Measurements from ENCODE around the gene ELAC2. TPM values are rescaled to one million over a fixed set of nuclear protein-coding genes. Genes with fewer than 3 reads are reported as not detected.

The ELAC2 gene
- total and polyA plus RNA-seq, 4 experiments from 2014 or later = 35.0 to 73.2 (median 59.4) TPM

DNA sequence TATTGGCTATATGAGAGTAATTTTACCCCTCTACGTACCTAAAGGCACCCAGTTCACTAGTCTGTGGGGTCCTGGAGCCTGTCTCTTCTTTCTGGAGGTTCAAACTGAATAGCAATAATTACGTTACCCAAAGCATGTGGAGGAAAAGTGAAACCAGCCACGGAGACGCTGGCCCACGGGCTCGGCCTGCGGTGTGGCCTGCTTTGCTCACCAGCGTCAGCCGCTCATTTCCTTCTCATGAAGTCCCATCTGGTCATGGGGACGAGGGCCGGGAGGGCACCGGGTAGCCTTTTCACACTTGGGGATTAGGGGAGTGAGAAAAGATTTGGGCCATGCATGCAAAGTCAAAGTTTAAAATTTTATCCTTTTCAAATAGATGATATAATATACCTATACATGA lies 26.9 kb downstream of the ELAC2 start:
- CTCF ChIA-PET (ENCODE audit: partially characterized antibody) = no interaction called here

DNA sequence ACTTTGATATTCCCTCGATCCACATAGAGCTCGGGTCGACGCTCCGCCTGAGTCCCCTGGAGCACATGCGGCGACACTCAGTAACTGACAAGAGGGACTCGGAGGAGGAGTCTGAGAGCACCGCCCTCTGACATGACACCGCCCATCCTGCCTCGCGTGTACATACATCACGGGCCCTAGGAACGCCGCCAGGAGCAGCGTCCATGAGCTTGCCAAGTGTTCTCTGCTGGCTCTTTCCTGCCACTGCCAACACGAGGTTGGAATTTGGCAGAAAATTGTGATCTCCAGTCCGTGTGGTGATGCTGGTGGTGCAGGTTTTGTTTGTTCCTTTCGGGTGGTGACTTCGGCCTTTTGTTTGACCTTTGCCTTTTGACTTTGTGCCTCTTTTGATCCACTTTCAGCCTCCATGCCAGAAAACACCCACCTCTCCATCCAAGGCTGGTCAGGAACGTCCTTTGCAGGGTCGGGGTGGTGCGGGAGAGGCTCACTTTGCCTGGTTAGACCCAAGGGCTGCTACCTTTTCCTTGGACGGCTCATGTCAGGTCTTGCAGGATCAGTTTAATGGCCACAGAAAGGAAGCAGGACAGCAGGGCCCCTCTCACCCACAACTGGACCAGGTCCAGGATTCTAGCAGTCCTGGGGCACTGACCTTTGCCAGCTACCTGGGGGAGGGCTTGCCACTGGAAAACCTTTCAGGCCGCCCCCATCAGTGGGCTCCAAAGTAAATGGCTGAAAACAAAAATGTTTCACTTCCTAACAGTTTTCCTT lies 27.6 kb downstream of the ELAC2 start:
- H3K9me3 ChIP-seq (ENCODE audit: control insufficient read depth in 1 of 2, low read length in 2 of 2) = no peaks in the 10 kb centered on the region
- no peaks in the 10 kb centered on the region for H3K27me3 ChIP-seq (ENCODE audit: insufficient read depth, low read length)
- CTCF ChIA-PET (ENCODE audit: partially characterized antibody) = no interaction called here
- H3K36me3 Mint-ChIP-seq = peaks cover 38 to 47% of the 10 kb centered on the region in 2 donors
- no peak overlapping the region for H3K4me3 ChIP-seq (ENCODE audit: low read length in 2 of 2)
- intact Hi-C loops (cut with micrococcal nuclease) = no loop called here
- peak overlapping the region in 2 of 7 donors; percentile 34 to 83 for H3K27ac Mint-ChIP-seq
- H3K27me3 Mint-ChIP-seq = no peaks in the 10 kb centered on the region
- H3K9me3 Mint-ChIP-seq = peaks cover 0 to 2% (median 0%) of the 10 kb centered on the region in 8 donors
- H3K4me1 ChIP-seq (ENCODE audit: insufficient read depth, low read length) = no peaks in the 10 kb centered on the region
- H3K4me3 Mint-ChIP-seq = no peak overlapping the region
- H3K4me1 Mint-ChIP-seq = peaks cover 0 to 5% (median 2%) of the 10 kb centered on the region in 4 donors
- H3K36me3 ChIP-seq (ENCODE audit: insufficient read depth, low read length) = peaks cover 40% of the 10 kb centered on the region
- POLR2A ChIA-PET (ENCODE audit: partially characterized antibody) = no interaction called here
- DNase-seq = no peak
- no peak overlapping the region for H3K27ac ChIP-seq (ENCODE audit: low read depth, low read length)

More for the DNA sequence above, 26.9 kb downstream of the ELAC2 start:
- no peak overlapping the region for H3K27ac ChIP-seq (ENCODE audit: low read depth, low read length)
- DNase-seq = no peak
- intact Hi-C loops (cut with micrococcal nuclease) = no loop called here
- no peak overlapping the region for H3K4me3 Mint-ChIP-seq
- H3K27me3 ChIP-seq (ENCODE audit: insufficient read depth, low read length) = no peaks in the 10 kb centered on the region
- no peaks in the 10 kb centered on the region for H3K4me1 ChIP-seq (ENCODE audit: insufficient read depth, low read length)
- no peaks in the 10 kb centered on the region for H3K9me3 ChIP-seq (ENCODE audit: control insufficient read depth in 1 of 2, low read length in 2 of 2)
- H3K36me3 Mint-ChIP-seq = peaks cover 42 to 54% of the 10 kb centered on the region in 2 donors
- no peak overlapping the region for H3K27ac Mint-ChIP-seq
- H3K4me3 ChIP-seq (ENCODE audit: low read length in 2 of 2) = no peak overlapping the region
- H3K27me3 Mint-ChIP-seq = no peaks in the 10 kb centered on the region
- peaks cover 47% of the 10 kb centered on the region for H3K36me3 ChIP-seq (ENCODE audit: insufficient read depth, low read length)
- peaks cover 0 to 2% (median 0%) of the 10 kb centered on the region in 8 donors for H3K9me3 Mint-ChIP-seq
- peaks cover 0 to 5% (median 2%) of the 10 kb centered on the region in 4 donors for H3K4me1 Mint-ChIP-seq
- POLR2A ChIA-PET (ENCODE audit: partially characterized antibody) = no interaction called here

DNA sequence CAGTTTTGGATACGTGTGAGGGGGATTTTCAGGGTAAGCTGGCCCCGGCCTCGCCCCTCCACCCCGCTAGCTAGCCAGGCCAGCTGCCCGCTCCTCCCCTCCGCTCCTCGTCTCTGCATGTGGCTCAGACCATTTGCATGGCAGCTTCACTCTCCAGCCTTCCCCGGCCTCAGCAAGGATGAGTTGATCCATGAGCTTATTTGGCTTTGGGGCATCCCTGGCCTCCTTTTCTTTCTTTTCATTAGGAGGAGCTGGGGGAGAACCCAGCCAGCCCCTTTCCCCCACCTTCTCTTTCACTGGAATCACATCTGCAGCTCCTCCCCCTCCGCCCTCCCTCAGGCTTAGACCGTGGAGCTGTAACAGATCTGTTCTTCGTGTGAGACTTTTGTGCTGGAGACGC lies 30.7 kb downstream of the ELAC2 start:
- Mint-ChIP-seq H3K36me3 (peaks cover 18 to 20% of the 10 kb centered on the region in 2 donors), H3K27me3 (peaks cover 0 to 3% of the 10 kb centered on the region in 2 donors), H3K9me3 (peaks cover 0 to 2% (median 0%) of the 10 kb centered on the region in 8 donors), H3K4me1 (peaks cover 0 to 2% (median under 1%) of the 10 kb centered on the region in 4 donors), H3K4me3 (no peak overlapping the region), H3K27ac (no peak overlapping the region)
- no peak overlapping the region for H3K27ac ChIP-seq (ENCODE audit: low read depth, low read length)
- CTCF ChIA-PET (ENCODE audit: partially characterized antibody) = interaction anchor here (0.8 to 1.6 kb wide), 3 partner anchors 16 to 43 kb away, joined by 3 to 9 read pairs (median 3); no protein-coding TSS in a partner anchor
- POLR2A ChIA-PET (ENCODE audit: partially characterized antibody) = no interaction called here
- H3K27me3 ChIP-seq (ENCODE audit: insufficient read depth, low read length) = no peaks in the 10 kb centered on the region
- no peaks in the 10 kb centered on the region for H3K9me3 ChIP-seq (ENCODE audit: control insufficient read depth in 1 of 2, low read length in 2 of 2)
- H3K4me3 ChIP-seq (ENCODE audit: low read length in 2 of 2) = no peak overlapping the region
- H3K4me1 ChIP-seq (ENCODE audit: insufficient read depth, low read length) = no peaks in the 10 kb centered on the region
- H3K36me3 ChIP-seq (ENCODE audit: insufficient read depth, low read length) = peaks cover 9% of the 10 kb centered on the region
- intact Hi-C loops (cut with micrococcal nuclease) = no loop called here
- DNase-seq = no peak

DNA sequence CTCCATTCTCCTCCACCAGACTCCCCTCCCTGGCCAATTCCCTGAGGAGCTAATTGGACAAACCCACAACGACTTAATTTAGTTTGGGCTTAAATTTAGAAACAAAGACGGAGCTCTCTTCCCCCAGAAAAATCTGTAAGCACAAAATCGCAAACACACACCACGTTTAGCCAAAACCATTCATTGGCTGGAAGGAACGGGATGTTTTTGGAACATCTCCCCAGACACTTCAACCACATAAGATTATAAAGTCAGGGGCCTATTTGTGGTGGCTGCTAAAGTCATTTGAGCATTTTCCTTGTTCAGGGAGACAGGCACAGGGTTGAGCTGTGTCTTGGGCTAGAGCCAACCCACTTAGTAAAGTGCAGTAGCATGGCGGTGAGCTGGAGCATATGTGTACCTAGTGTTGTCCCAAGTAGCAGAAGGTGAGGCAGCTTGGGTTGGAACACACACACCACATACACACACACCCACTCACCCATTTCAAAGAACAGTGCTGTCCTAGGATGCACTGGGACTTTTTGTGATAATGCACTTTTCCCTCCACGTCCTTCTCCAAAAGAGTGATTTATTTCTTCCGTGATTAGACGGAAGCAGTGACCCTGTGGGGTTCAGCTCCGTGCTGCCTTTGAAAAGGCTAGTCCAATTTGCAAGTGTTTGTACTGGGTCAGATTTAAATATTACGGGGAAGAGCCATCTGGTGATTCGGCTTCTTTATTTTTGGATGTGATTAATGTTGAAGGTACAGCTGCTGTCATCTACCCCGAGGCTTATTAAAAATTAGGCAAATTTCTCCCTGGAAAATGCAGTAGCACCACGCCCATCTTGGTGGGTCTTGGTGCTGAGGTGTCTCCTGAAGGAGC lies 32.2 kb downstream of the ELAC2 start:
- POLR2A ChIA-PET (ENCODE audit: partially characterized antibody) = no interaction called here
- Histone ChIP-seq H3K36me3 (ENCODE audit: insufficient read depth, low read length) (no peaks in the 10 kb centered on the region), H3K9me3 (ENCODE audit: control insufficient read depth in 1 of 2, low read length in 2 of 2) (no peaks in the 10 kb centered on the region), H3K4me1 (ENCODE audit: insufficient read depth, low read length) (no peaks in the 10 kb centered on the region), H3K4me3 (ENCODE audit: low read length in 2 of 2) (no peak overlapping the region), H3K27me3 (ENCODE audit: insufficient read depth, low read length) (no peaks in the 10 kb centered on the region), H3K27ac (ENCODE audit: low read depth, low read length) (no peak overlapping the region)
- Mint-ChIP-seq H3K36me3 (peaks cover 4 to 6% of the 10 kb centered on the region in 2 donors), H3K4me3 (no peak overlapping the region), H3K27ac (no peak overlapping the region), H3K9me3 (peaks cover 0 to 2% (median 0%) of the 10 kb centered on the region in 8 donors), H3K27me3 (peaks cover 0 to 3% of the 10 kb centered on the region in 2 donors), H3K4me1 (peaks cover 0 to 2% (median 0%) of the 10 kb centered on the region in 4 donors)
- intact Hi-C loops (cut with micrococcal nuclease) = no loop called here
- DNase-seq = no peak
- CTCF ChIA-PET (ENCODE audit: partially characterized antibody) = interaction anchor here (1.3 to 2.7 kb wide), 2 partner anchors 17 to 45 kb away, joined by 3 to 16 read pairs; no protein-coding TSS in a partner anchor

DNA sequence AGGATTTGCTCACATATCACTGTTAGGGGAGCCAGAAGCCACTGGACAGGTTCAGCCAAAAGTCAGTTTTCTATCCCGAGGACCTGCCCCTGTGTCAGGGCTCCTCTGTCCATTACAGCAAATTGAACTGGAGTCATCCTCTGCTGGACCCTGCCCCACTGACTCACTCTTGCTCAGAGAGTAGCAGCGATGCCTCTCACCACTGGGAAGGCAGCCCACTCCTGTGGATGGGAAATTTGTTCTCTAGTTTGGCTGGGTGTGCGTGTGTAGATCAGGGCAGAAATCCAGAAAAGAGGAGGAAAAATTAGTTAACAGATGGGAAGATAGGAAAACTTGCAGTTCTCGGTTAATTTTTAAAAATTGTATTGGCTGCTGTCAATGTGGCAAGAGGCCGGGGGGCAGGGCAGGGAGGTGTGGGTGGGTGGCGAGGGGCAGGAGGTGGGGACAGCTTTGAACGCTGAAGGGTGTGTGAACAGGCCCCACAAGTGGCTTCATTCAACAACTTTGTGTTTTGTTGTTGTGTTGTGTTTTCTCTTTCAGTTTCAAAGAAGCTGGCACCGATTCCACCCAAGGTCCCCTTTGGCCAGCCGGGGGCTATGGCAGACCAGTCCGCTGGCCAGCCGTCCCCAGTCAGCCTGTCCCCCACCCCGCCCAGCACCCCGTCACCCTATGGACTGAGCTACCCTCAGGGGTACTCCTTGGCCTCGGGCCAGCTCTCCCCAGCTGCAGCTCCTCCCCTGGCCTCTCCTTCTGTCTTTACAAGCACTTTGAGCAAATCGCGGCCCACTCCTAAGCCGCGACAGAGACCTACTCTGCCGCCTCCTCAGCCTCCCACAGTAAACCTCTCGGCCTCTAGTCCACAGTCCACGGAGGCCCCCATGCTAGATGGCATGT lies 33.6 kb downstream of the ELAC2 start:
- no peak overlapping the region for H3K4me3 Mint-ChIP-seq
- Histone ChIP-seq H3K27ac (ENCODE audit: low read depth, low read length) (no peak overlapping the region), H3K9me3 (ENCODE audit: control insufficient read depth in 1 of 2, low read length in 2 of 2) (no peaks in the 10 kb centered on the region), H3K4me1 (ENCODE audit: insufficient read depth, low read length) (no peaks in the 10 kb centered on the region), H3K4me3 (ENCODE audit: low read length in 2 of 2) (no peak overlapping the region), H3K36me3 (ENCODE audit: insufficient read depth, low read length) (no peaks in the 10 kb centered on the region), H3K27me3 (ENCODE audit: insufficient read depth, low read length) (no peaks in the 10 kb centered on the region)
- H3K36me3 Mint-ChIP-seq = no peaks in the 10 kb centered on the region
- peaks cover 0 to 8% of the 10 kb centered on the region in 2 donors for H3K27me3 Mint-ChIP-seq
- no peak overlapping the region for H3K27ac Mint-ChIP-seq
- no peaks in the 10 kb centered on the region for H3K4me1 Mint-ChIP-seq
- intact Hi-C loops (cut with micrococcal nuclease) = no loop called here
- no peak for DNase-seq
- POLR2A ChIA-PET (ENCODE audit: partially characterized antibody) = no interaction called here
- no peaks in the 10 kb centered on the region for H3K9me3 Mint-ChIP-seq
- CTCF ChIA-PET (ENCODE audit: partially characterized antibody) = interaction anchor here (1.3 to 2.7 kb wide), 2 partner anchors 19 to 47 kb away, joined by 3 to 16 read pairs; no protein-coding TSS in a partner anchor

DNA sequence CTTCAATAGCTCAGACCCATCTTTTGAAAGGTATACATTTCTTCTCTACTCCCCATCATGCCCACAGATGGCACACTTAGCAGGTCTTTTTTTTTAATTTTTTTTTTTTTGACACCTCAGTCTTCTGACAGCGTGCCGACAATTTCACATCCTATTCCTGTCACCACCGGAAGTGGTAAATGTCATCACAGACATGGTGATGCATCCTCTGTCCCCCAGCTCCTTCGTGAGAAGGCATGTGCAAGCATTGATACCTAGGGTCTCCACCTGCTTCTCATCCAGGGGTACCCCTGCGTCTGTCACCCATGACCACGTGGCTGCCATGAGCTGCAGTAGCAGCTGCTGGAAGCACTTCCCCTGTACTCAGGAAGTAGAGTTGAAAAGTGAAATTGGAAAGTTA lies 35.6 kb downstream of the ELAC2 start:
- Histone ChIP-seq H3K9me3 (ENCODE audit: control insufficient read depth in 1 of 2, low read length in 2 of 2) (no peaks in the 10 kb centered on the region), H3K36me3 (ENCODE audit: insufficient read depth, low read length) (no peaks in the 10 kb centered on the region), H3K27ac (ENCODE audit: low read depth, low read length) (no peak overlapping the region), H3K27me3 (ENCODE audit: insufficient read depth, low read length) (no peaks in the 10 kb centered on the region), H3K4me1 (ENCODE audit: insufficient read depth, low read length) (no peaks in the 10 kb centered on the region), H3K4me3 (ENCODE audit: low read length in 2 of 2) (no peak overlapping the region)
- intact Hi-C loops (cut with micrococcal nuclease) = no loop called here
- Mint-ChIP-seq H3K36me3 (no peaks in the 10 kb centered on the region), H3K4me3 (no peak overlapping the region), H3K27ac (peak overlapping the region in 1 of 7 donors; percentile 24), H3K4me1 (no peaks in the 10 kb centered on the region), H3K9me3 (no peaks in the 10 kb centered on the region), H3K27me3 (peaks cover 10 to 14% of the 10 kb centered on the region in 2 donors)
- DNase-seq = peak in 1 of 5 donors; percentile 15
- ChIA-PET POLR2A (ENCODE audit: partially characterized antibody) (no interaction called here), CTCF (ENCODE audit: partially characterized antibody) (interaction anchor here (0.9 to 1.0 kb wide), 2 partner anchors 20 to 22 kb away, joined by 3 to 4 read pairs; no protein-coding TSS in a partner anchor)

All from CD4-positive, alpha-beta memory T cell (primary cell).